ENCODE measurements around the gene GNG4.

DNA sequence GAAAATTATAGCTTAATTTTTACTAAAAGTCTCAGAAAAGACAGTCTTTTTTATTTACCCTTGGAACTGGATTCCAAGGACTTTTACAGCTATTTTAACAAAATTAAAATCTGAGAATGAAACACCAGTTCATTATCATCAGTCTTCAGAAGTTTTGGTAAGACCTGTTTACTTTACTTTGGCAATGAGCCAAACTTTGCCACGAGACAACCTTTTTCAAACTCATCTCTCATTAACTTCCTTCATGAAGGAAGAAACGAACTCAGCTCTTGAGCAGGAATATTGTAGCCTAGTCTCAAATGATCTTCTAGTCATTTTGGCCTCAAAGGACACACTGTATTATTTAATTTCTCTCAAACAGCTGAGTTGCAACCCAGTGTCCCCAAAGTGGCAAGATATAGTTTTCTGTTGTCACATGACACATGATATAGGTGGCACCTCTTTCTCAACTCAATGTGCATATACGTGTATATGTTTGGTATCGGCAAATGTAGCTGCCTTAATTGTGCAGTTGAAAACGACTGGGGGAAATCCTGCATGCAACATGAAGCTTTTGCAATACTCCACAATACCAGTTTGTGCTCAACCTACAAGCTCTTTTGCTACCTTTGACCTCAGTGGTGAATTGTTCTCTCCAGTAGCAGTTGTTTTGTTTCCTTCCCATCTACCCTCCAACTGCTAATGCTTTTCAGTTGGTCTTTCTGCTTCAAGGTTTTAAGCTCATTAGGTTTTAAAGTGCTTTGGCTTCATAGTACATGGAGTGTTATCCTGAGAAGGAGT lies 8.4 kb upstream of the GNG4 start:
- TF ChIP-seq, protein P1, sequence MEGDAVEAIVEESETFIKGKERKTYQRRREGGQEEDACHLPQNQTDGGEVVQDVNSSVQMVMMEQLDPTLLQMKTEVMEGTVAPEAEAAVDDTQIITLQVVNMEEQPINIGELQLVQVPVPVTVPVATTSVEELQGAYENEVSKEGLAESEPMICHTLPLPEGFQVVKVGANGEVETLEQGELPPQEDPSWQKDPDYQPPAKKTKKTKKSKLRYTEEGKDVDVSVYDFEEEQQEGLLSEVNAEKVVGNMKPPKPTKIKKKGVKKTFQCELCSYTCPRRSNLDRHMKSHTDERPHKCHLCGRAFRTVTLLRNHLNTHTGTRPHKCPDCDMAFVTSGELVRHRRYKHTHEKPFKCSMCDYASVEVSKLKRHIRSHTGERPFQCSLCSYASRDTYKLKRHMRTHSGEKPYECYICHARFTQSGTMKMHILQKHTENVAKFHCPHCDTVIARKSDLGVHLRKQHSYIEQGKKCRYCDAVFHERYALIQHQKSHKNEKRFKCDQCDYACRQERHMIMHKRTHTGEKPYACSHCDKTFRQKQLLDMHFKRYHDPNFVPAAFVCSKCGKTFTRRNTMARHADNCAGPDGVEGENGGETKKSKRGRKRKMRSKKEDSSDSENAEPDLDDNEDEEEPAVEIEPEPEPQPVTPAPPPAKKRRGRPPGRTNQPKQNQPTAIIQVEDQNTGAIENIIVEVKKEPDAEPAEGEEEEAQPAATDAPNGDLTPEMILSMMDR (IDR thresholded peaks at IDR 0.05): no peak
- no peak for TF ChIP-seq POLR2A (IDR thresholded peaks at IDR 0.05)

All from adrenal gland (tissue), 5 donors.